ENCODE measurements around the gene CEP57L1.
"Not testable (repeated sequence)": the region's sequence is repeated elsewhere in the genome, so short reads cannot be mapped to it uniquely, and the experiment has no call there.

Gene CEP57L1

GRCh38 chr6:109117346-109118035, 22.2 kb downstream of the CEP57L1 start:
- DNase-seq, result no peak

DNA sequence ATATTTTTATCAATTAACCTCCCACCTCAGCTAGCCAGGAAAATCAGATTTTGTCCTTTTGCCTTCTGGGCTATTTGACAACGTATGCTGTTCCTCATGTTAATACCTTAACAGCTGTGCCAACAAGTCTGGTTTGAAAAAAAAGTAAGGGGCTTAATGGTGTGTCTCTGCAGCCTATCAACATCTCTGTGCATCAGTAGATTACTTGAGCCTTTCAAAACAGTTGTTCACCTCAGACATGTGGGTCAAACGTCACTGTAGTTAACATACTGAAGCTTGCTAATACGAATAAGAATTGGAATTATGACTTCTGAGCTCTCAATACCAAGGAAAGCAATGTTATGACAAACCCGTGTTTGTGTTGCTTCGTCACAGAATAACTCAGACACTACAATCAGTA, 23.0 kb downstream of the CEP57L1 start:
- no peak for DNase-seq

DNA sequence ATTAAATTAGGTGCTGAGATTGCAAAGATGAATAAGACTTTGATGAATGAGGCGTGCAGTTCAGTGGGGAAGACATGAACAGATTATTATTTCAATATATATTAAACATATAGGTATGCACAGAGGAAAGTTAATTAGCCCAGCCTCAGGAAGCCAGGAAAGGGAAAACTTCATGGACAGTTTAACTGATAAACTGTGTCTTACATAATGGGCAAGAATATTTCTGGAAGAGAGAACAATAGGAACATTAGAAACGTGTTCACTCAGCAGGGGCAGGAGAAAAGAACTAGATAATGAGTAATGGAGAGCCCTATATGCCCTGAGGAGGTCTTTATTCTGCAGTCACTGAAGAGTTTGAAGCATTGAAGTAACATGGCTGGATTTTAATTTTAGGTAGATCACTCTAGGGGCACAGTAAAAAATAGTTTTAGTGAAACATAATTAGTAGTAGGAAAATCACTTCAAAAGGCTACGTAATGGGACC, 23.6 kb downstream of the CEP57L1 start:
- DNase-seq, result no peak

- no peak for DNase-seq
Observed at GRCh38 chr6:109121411-109121810, 26.1 kb downstream of the CEP57L1 start.

GRCh38 chr6:109124219-109124618, 28.9 kb downstream of the CEP57L1 start:
- DNase-seq, result no peak

DNA sequence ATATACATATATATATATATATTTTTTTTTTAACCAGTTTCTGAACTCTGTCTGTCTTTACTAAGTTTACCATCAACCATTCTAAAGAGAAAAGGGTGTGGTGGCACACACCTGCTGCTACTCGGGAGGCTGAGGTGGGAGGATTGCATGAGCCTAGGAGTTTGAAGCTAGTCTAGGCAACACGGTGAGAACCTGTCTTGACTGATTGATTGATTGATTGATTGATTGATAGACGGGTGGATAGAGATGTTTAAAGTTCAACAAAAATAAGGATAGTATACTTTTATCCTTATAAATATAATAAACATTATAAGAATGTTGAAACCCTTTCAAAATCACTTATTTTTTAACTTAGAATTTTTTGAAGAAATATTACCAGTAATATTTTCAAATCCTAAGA, 30.2 kb downstream of the CEP57L1 start:
- no peak for DNase-seq

- no peak for DNase-seq
Observed at GRCh38 chr6:109130065-109130464, 34.8 kb downstream of the CEP57L1 start.

DNA sequence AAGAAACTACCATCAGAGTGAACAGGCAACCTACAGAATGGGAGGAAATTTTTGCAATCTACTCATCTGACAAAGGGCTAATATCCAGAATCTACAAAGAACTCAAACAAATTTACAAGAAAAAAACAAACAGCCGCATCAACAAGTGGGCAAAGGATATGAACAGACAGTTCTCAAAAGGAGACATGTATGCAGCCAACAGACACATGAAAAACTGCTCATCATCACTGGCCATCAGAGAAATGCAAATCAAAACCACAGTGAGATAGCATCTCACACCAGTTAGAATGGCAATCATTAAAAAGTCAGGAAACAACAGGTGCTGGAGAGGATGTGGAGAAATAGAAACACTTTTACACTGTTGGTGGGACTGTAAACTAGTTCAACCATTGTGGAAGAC, 40.3 kb downstream of the CEP57L1 start:
- DNase-seq, result not testable (repeated sequence)

DNA sequence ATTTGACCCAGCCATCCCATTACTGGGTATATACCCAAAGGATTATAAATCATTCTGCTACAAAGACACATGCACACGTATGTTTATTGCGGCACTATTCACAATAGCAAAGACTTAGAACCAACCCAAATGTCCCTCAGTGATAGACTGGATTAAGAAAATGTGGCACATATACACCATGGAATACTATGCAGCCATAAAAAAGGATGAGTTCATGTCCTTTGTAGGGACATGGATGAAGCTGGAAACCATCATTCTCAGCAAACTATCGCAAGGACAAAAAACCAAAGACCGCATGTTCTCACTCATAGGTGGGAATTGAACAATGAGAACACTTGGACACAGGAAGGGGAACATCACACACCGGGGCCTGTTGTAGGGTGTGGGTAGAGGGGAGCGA, 40.7 kb downstream of the CEP57L1 start:
- DNase-seq, result not testable (repeated sequence)

DNA sequence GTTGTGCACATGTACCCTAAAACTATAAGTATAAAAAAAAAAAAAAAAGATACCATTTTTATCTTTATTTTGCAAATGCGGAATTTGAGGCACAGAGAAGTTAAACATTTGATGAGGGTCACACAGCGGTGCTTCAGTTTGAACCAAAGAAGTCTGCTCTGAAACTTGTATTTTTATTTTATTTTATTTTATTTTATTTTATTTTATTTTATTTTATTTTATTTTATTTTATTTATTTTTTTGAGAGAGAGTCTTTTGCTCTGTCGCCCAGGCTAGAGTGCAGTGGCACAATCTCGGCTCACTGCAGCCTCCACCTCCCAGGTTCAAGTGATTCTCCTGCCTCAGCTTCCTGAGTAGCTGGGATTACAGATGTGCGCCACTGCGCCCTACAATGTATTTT, 41.2 kb downstream of the CEP57L1 start:
- DNase-seq, result not testable (repeated sequence)

GRCh38 chr6:109139109-109139508, 43.8 kb downstream of the CEP57L1 start:
- DNase-seq, result no peak

- DNase-seq, result not testable (repeated sequence)
Observed at GRCh38 chr6:109142067-109142466, 46.8 kb downstream of the CEP57L1 start.

DNA sequence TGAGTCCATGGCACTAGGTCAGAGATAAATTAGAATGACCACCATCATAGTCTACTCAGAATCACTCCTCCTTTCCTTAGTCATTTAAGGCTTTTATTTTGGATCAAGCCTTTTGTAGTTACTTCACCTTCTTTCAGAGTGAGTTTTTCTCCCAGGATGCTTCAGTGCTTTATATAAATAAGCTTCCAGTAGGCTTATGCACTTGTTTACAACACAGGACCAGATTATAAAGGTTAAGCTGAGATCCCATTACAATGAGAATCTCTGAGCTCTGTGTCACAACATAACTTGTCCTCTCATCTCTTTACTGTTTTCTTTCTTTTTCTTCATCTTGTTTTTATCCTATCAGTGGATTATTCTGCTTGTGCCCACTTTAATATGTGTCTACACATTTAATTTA, 47.9 kb downstream of the CEP57L1 start:
- no peak for DNase-seq

GRCh38 chr6:109148251-109148650, 52.9 kb downstream of the CEP57L1 start:
- not testable (repeated sequence) for DNase-seq

GRCh38 chr6:109148716-109149115, 53.4 kb downstream of the CEP57L1 start:
- DNase-seq, result not testable (repeated sequence)

DNA sequence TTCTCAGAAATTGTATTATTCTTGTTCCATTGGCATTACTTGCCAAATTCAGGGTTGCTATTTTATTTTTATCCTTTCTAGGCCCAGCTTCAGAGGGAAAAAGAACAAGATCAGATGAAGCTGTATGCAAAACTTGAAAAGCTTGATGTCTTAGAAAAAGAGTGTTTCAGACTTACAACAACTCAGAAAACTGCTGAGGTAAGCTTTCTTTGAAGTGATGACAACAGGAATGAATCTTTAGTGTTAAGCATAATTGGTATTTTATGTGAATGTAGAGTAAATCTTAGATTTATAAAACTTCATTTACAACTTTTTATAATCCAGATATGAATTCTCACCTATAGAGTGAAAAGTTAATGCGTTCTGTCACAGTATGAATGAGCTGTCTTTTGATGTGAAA, 58.4 kb downstream of the CEP57L1 start:
- no peak for DNase-seq

DNA sequence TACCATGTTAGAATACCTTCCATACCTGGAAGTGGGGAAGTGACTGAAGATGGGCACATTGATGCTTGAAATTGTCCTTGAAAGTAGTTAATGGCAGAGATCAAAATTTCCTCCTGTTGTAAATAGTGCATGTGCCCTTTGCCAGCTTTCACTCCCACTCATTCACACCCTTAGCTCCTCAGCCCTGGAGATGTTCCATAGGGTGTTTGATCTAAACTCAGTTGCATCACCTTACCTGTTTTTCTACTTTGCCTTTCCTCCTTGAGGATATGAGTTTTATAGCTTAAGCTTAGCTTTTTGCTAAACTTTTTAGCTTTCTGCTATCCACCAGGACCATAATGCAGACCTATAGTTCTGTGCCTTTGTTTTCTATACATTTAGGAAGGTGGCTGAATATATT, 69.0 kb downstream of the CEP57L1 start:
- no peak for DNase-seq

- DNase-seq, result no peak
Observed at GRCh38 chr6:109165392-109165974, 70.2 kb downstream of the CEP57L1 start.

GRCh38 chr6:109166673-109167072, 71.4 kb downstream of the CEP57L1 start:
- DNase-seq, result no peak

DNA sequence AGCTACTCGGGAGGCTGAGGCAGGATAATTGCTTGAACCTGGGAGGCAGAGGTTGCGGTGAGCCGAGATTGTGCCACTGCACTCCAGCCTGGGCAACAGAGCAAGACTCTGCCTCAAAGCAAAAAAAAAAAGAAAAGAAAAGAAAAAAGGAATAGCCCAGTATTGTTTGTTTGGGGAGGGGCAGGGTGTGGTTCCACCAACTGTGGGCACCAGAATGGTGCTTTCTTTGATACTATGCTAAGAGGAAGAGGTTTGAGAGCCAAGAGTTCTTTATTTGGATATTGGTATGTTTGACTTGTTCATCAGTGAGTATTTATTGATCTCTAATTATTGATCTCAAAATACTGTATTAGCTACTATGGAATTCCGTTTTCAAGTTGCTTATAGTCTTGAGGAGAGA, 72.3 kb downstream of the CEP57L1 start:
- DNase-seq, result no peak

GRCh38 chr6:109170333-109170732, 75.0 kb downstream of the CEP57L1 start:
- DNase-seq, result no peak

DNA sequence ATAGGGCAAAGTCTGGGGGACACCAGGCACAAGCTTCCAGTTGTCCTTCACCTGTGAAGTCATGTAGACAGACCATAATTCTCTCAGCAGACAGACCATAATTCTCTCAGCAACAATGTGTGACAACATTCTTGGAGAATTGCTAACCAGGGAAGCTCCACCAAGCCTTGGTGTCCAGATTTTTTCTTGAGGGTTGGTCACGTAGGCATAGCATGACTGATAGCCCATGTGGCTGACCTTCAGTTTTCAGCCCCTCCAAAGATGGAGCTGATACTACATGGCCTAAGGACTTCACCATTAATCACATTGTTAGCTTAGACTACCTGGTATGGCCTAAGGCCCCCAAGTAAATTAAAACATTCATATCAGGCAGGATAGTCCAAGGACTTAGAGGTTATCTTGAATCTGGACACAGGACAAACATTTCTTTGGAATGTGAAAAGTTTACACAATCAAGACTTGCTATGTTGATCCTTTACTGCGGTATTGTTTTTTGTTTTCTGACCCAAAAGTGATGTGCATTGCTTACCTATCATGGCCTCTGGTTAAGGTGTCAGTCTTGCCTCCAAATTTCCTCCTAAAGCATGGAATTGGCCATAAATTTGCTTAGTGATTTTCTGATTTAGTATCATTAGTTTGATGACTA, 76.9 kb downstream of the CEP57L1 start:
- DNase-seq, result no peak

DNA sequence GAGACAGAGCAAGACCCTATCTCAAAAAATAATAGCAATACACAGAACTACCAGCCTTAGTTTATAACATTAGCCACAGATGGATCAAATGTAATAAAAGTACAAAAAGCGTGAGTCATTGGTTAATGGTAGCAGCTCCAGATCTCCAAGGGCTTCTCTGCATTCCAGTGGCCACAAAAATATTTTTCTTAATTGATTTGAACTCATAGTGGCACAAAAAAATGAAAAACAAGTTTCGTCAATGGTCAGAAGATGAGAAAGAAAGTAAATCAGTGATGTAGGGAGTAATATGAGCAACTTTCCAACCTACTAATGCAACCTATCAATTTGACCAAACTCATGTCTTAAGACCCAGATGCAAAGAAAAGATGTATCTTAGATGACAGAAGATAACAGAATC, 79.6 kb downstream of the CEP57L1 start:
- DNase-seq, result no peak

DNA sequence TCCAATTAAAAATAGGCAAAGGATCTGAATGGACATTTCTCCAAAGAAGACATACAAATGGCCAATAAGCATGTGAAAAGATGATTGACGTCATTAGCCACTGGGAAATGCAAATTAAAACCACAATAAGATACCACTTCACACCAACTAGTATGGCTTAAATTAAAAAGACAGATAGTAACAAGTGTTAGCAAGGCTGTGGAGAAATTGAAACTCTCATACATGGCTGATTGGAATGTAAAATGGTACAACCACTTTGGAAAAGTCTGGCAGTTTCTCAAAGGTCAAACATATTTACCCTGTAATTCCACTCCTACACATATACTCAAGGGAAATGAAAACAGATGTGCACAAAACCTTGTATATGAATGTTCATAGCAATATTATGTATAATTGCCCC, 83.6 kb downstream of the CEP57L1 start:
- no peak for DNase-seq

All from 8988T (cell line).